ENCODE data around the gene FAM120B. TPM values are rescaled to one million over a fixed set of nuclear protein-coding genes. Genes with fewer than 3 reads are reported as not detected.
"Not testable (repeated sequence)": the region's sequence is repeated elsewhere in the genome, so short reads cannot be mapped to it uniquely, and the experiment has no call there.

Gene FAM120B
- total RNA-seq, 4 donors from 2014 or later: 24.6 to 40.3 (median 31.9) TPM

- H3K36me3 ChIP-seq: peaks cover 0 to 59% of the 10 kb centered on the region in 2 donors
- H3K4me3 ChIP-seq: no peak overlapping the region
- H3K9me3 ChIP-seq: no peaks in the 10 kb centered on the region
- H3K27ac ChIP-seq: no peak overlapping the region
- ATAC-seq: no peak
- WGBS, 2 donors (ENCODE audit: low coverage in 1 of 2): 68% methylated on average over 6 of the region's 8 CpGs; no CpG with 5 or more reads in 1 of the 2 donors
- H3K4me1 ChIP-seq: peaks cover 0 to 8% (median 0%) of the 10 kb centered on the region in 3 donors
- H3K27me3 ChIP-seq: no peaks in the 10 kb centered on the region
- no peak for TF ChIP-seq POLR2AphosphoS5 (IDR thresholded peaks at IDR 0.05)
- no peak for TF ChIP-seq POLR2A (IDR thresholded peaks at IDR 0.05)
- no peak for TF ChIP-seq EP300 (IDR thresholded peaks at IDR 0.05)
- TF ChIP-seq, protein P1, sequence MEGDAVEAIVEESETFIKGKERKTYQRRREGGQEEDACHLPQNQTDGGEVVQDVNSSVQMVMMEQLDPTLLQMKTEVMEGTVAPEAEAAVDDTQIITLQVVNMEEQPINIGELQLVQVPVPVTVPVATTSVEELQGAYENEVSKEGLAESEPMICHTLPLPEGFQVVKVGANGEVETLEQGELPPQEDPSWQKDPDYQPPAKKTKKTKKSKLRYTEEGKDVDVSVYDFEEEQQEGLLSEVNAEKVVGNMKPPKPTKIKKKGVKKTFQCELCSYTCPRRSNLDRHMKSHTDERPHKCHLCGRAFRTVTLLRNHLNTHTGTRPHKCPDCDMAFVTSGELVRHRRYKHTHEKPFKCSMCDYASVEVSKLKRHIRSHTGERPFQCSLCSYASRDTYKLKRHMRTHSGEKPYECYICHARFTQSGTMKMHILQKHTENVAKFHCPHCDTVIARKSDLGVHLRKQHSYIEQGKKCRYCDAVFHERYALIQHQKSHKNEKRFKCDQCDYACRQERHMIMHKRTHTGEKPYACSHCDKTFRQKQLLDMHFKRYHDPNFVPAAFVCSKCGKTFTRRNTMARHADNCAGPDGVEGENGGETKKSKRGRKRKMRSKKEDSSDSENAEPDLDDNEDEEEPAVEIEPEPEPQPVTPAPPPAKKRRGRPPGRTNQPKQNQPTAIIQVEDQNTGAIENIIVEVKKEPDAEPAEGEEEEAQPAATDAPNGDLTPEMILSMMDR (IDR thresholded peaks at IDR 0.05): no peak
Observed at GRCh38 chr6:170388113-170388512, 81.6 kb downstream of the FAM120B start.

GRCh38 chr6:170393033-170393432 lies 86.5 kb downstream of the FAM120B start:
- WGBS, 2 donors (ENCODE audit: low coverage in 1 of 2): 81 to 93% methylated on average over 5 to 6 of the region's 7 CpGs
- no peak for TF ChIP-seq EP300 (IDR thresholded peaks at IDR 0.05)
- TF ChIP-seq, protein P1 (IDR thresholded peaks at IDR 0.05): no peak
- TF ChIP-seq POLR2AphosphoS5 (IDR thresholded peaks at IDR 0.05): no peak
- no peak for TF ChIP-seq POLR2A (IDR thresholded peaks at IDR 0.05)
- H3K9me3 ChIP-seq: no peaks in the 10 kb centered on the region
- H3K36me3 ChIP-seq: peaks cover 0 to 96% of the 10 kb centered on the region in 2 donors
- H3K27ac ChIP-seq: no peak overlapping the region
- H3K27me3 ChIP-seq: no peaks in the 10 kb centered on the region
- peaks cover 0 to 8% (median 0%) of the 10 kb centered on the region in 3 donors for H3K4me1 ChIP-seq
- no peak overlapping the region for H3K4me3 ChIP-seq
- no peak for ATAC-seq

DNA sequence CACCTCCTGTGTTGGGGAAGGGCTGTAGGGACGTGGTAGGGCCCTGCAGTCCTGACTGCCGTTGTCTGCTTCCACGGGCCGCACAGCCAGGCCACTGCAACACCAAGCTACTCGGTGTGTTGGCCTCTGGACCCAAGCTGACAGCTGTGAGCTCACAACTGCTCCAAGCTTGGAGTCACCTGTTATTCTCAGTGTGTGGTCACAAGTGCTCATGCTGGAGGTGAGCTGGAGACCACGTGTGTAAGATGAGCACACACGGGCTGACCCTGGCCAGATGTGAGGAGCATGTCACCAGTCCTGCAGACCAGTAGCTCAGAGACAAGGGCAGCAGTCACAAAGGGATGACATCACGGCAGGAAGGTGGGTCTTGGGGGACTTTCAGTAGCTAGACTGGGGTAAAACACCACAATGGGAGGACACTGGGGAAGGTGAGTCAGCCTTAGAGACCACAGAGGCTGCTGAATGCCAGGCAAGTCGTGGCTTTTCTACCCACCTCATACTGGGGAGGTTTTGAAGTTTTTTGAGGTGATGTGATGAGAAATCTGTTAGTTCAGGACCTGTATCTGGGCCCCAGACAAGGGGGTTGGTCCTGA lies 87.3 kb downstream of the FAM120B start:
- H3K27me3 ChIP-seq: no peaks in the 10 kb centered on the region

GRCh38 chr6:170394980-170395379 lies 88.4 kb downstream of the FAM120B start:
- no peaks in the 10 kb centered on the region for H3K9me3 ChIP-seq
- WGBS, 2 donors (ENCODE audit: low coverage in 1 of 2): 98 to 100% methylated on average over 2 to 6 of the region's 6 CpGs
- H3K27ac ChIP-seq: no peak overlapping the region
- H3K4me3 ChIP-seq: no peak overlapping the region
- peaks cover 0 to 3% (median 0%) of the 10 kb centered on the region in 3 donors for H3K4me1 ChIP-seq
- H3K27me3 ChIP-seq: no peaks in the 10 kb centered on the region
- no peak for TF ChIP-seq POLR2A (IDR thresholded peaks at IDR 0.05)
- TF ChIP-seq, protein P1 (IDR thresholded peaks at IDR 0.05): no peak
- no peak for TF ChIP-seq EP300 (IDR thresholded peaks at IDR 0.05)
- no peak for TF ChIP-seq POLR2AphosphoS5 (IDR thresholded peaks at IDR 0.05)
- H3K36me3 ChIP-seq: peaks cover 0 to 91% of the 10 kb centered on the region in 2 donors
- ATAC-seq: no peak

More for the DNA sequence above, 87.3 kb downstream of the FAM120B start:
- ATAC-seq: no peak
- 80% methylated on average over 1 of the region's 9 CpGs; no CpG with 5 or more reads in 1 of the 2 donors for WGBS, 2 donors (ENCODE audit: low coverage in 1 of 2)
- H3K4me1 ChIP-seq: peaks cover 0 to 8% (median 0%) of the 10 kb centered on the region in 3 donors
- TF ChIP-seq POLR2A (IDR thresholded peaks at IDR 0.05) (no peak), POLR2AphosphoS5 (IDR thresholded peaks at IDR 0.05) (no peak), EP300 (IDR thresholded peaks at IDR 0.05) (no peak)
- TF ChIP-seq, protein P1 (IDR thresholded peaks at IDR 0.05): no peak
- H3K9me3 ChIP-seq: no peaks in the 10 kb centered on the region
- H3K27ac ChIP-seq: no peak overlapping the region
- peaks cover 0 to 90% of the 10 kb centered on the region in 2 donors for H3K36me3 ChIP-seq
- no peak overlapping the region for H3K4me3 ChIP-seq

DNA sequence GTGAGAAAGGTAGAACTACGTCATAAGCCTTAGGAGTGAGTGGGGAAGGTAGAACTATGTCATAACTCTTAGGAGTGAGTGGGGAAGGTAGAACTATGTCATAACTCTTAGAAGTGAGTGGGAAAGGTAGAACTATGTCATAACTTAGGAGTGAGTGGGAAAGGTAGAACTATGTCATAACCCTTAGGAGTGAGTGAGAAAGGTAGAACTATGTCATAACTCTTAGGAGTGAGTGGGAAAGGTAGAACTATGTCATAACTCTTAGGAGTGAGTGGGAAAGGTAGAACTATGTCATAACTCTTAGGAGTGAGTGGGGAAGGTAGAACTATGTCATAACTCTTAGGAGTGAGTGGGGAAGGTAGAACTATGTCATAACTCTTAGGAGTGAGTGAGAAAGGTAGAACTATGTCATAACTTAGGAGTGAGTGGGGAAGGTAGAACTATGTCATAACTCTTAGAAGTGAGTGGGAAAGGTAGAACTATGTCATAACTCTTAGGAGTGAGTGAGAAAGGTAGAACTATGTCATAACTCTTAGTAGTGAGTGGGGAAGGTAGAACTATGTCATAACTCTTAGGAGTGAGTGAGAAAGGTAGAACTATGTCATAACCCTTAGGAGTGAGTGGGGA lies 92.3 kb downstream of the FAM120B start:
- H3K4me3 ChIP-seq, ATAC-seq, H3K9me3 ChIP-seq, H3K4me1 ChIP-seq, H3K27me3 ChIP-seq, H3K27ac ChIP-seq: not testable (repeated sequence)
- peaks cover 0 to 93% of the 10 kb centered on the region in 2 donors for H3K36me3 ChIP-seq
- 83 to 88% methylated on average over 1 of the region's 1 CpG for WGBS, 2 donors (ENCODE audit: low coverage in 1 of 2)

DNA sequence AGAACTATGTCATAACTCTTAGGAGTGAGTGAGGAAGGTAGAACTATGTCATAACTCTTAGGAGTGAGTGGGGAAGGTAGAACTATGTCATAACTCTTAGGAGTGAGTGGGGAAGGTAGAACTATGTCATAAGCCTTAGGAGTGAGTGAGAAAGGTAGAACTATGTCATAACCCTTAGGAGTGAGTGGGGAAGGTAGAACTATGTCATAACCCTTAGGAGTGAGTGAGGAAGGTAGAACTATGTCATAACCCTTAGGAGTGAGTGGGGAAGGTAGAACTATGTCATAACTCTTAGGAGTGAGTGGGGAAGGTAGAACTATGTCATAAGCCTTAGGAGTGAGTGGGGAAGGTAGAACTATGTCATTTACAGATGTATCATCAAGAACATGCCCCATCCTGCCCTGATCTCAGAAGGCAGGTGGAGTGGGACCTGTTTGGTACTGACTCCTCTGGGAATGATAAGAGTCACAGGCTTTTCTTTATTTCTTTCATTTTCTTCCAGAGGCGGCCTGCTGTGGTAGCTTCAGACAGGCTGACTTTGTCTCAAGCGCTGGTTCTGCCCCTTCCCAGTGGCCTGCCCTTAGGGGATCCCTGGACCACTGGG lies 93.5 kb downstream of the FAM120B start:
- WGBS, 2 donors (ENCODE audit: low coverage in 1 of 2): 50 to 60% methylated on average over 1 to 2 of the region's 2 CpGs
- not testable (repeated sequence) for H3K4me1 ChIP-seq, H3K4me3 ChIP-seq, H3K27ac ChIP-seq, H3K27me3 ChIP-seq, H3K9me3 ChIP-seq, ATAC-seq
- peaks cover 0 to 93% of the 10 kb centered on the region in 2 donors for H3K36me3 ChIP-seq

Data from gastroesophageal sphincter (tissue), 4 donors.